Ovary (tissue), 9 donors: ENCODE results near the gene TFF3. TPM values are rescaled to one million over a fixed set of nuclear protein-coding genes. Genes with fewer than 3 reads are reported as not detected.

ENCODE experiments used
- DNase-seq, 5 donors: peaks; one replicate each; pipeline ENCODE4 v3.0.0-alpha.2; 2019 to 2020
- H3K27ac ChIP-seq, 2 donors: fragments of 200-600 bp; one replicate each; pipeline versions ENCODE4 v1.5.1 to v1.8.0; 2019 to 2022
- H3K27me3 ChIP-seq: fragments of 200-600 bp; one replicate; pipeline ENCODE4 v1.8.0; 2022
- H3K36me3 ChIP-seq: fragments of 200-600 bp; sonication (generic); one replicate; pipeline ENCODE4 v1.5.1; 2019
- H3K4me1 ChIP-seq: one replicate; pipeline ENCODE4 v1.8.1; 2013; ENCODE audit warnings: mild to moderate bottlenecking, moderate library complexity; ENCODE audit not compliant: insufficient read depth
- H3K4me3 ChIP-seq: fragments of 200-600 bp; sonication (generic); one replicate; pipeline ENCODE4 v1.5.1; 2017
- H3K9me3 ChIP-seq, 2 donors: fragments of 200-600 bp in 1 of 2; sonication (generic) in 1 of 2; one replicate each; pipeline versions ENCODE4 v1.5.1 to v1.8.1; 2013 to 2019; ENCODE audit warnings: mild to moderate bottlenecking in 1 of 2, moderate library complexity in 1 of 2
- CTCF ChIP-seq, 3 donors: fragments of 450-650 bp in 2 of 3; fragments of 200-600 bp in 1 of 3; IDR thresholded peaks; one replicate each; pipeline versions ENCODE4 v1.5.1 to v1.8.0; 2016 to 2022; ENCODE audit warnings: antibody characterized with exemption in 3 of 3, mild to moderate bottlenecking in 1 of 3
- EP300 ChIP-seq: sonication (generic); formaldehyde crosslinking; IDR thresholded peaks from one replicate; pipeline ENCODE4 v1.6.1; 2017; ENCODE audit warnings: antibody characterized with exemption
- POLR2A ChIP-seq: fragments of 450-650 bp; IDR thresholded peaks from one replicate; pipeline ENCODE4 v1.6.1; 2017; ENCODE audit warnings: antibody characterized with exemption, mild to moderate bottlenecking, moderate library complexity
- WGBS, 3 donors: extraction: QIAGEN DNeasy Blood & Tissue Kit in 1 of 3; methylation state at CpG; one replicate each; pipeline versions ENCODE4 v1.1.5 to v1.1.7; 2013 to 2017; 5-methylcytosine and 5-hydroxymethylcytosine counted together
- intact Hi-C, 4 donors: fragments of 100-400 bp; cut with DNase I; formaldehyde crosslinking; loops; one replicate each; pipeline versions ENCODE4 v1.11.0 to v1.15.1; 2022 to 2023
- polyA plus RNA-seq, 2 donors: library from polyadenylated mRNA; stranded (reverse); fragments of 200-250 nt in 1 of 2; fragments of 350-450 nt in 1 of 2; fragmentation: Illumina TruSeq in 1 of 2; extraction: RNeasy Lipid Tissue Mini Kit (QIAGEN cat#74804) in 1 of 2; gene quantifications; one replicate each; pipeline ENCODE4 v1.2.3, GENCODE V29; 2013 to 2014
- total RNA-seq, 7 donors: library from RNA; depleted of rRNA in 2 of 7; stranded (reverse); fragments of >200 nt in 2 of 7; fragmentation: NEBNext Ultra II Directional in 3 of 7; extraction: Animal tissue kit (Norgen Biotek cat#: 25700) in 3 of 7; gene quantifications; one replicate each; pipeline versions ENCODE4 v1.1.0 to v1.2.4, GENCODE V29; 2016 to 2023
- donor health status: DM: no; HTN: no; CAD: no; lungs with moderate emphysema.
- donor health status: DM: no; HTN: no; CAD: no.
- donor health status: Bipolar disorder and iron deficiency.
- donor health status: DM: yes; HTN: yes; CAD: no.
- donor health status: DM: no; HTN: no; CAD: no.
- donor health status: DM: yes; HTN: yes; CAD: no.

Gene TFF3
- total and polyA plus RNA-seq, 9 donors: 1.3 to 131 (median 11.0) TPM; not detected in 1

GRCh38 chr21:42337276-42337675 lies 22.1 kb upstream of the TFF3 start:
- 86 to 89% (median 87%) methylated on average over 4 of the region's 4 CpGs for WGBS, 3 donors
- DNase-seq: no peak
- H3K4me1 ChIP-seq: no peaks in the 10 kb centered on the region
- H3K4me3 ChIP-seq: no peak overlapping the region
- no peaks in the 10 kb centered on the region for H3K36me3 ChIP-seq
- intact Hi-C loops: no loop called here
- H3K27me3 ChIP-seq: no peaks in the 10 kb centered on the region
- TF ChIP-seq CTCF (IDR thresholded peaks at IDR 0.05) (no peak), POLR2A (no peak), EP300 (no peak)
- no peak overlapping the region for H3K27ac ChIP-seq
- no peaks in the 10 kb centered on the region for H3K9me3 ChIP-seq

GRCh38 chr21:42336054-42336453 lies 20.8 kb upstream of the TFF3 start:
- WGBS, 3 donors: 5 to 8% (median 8%) methylated on average over 10 of the region's 10 CpGs
- Histone ChIP-seq H3K4me3 (no peak overlapping the region), H3K4me1 (no peaks in the 10 kb centered on the region), H3K36me3 (no peaks in the 10 kb centered on the region), H3K27me3 (no peaks in the 10 kb centered on the region), H3K27ac (no peak overlapping the region), H3K9me3 (no peaks in the 10 kb centered on the region)
- intact Hi-C loops: no loop called here
- TF ChIP-seq POLR2A (no peak), EP300 (no peak), CTCF (IDR thresholded peaks at IDR 0.05) (no peak)
- DNase-seq: no peak

- Histone ChIP-seq H3K27me3 (no peaks in the 10 kb centered on the region), H3K4me3 (no peak overlapping the region), H3K27ac (no peak overlapping the region), H3K4me1 (no peaks in the 10 kb centered on the region), H3K36me3 (no peaks in the 10 kb centered on the region), H3K9me3 (peaks cover 0 to 5% of the 10 kb centered on the region in 2 donors)
- TF ChIP-seq EP300 (no peak), CTCF (IDR thresholded peaks at IDR 0.05) (no peak), POLR2A (no peak)
- no peak for DNase-seq
- intact Hi-C loops: no loop called here
- WGBS, 3 donors: 48 to 73% (median 68%) methylated on average over 5 of the region's 5 CpGs
Measured at GRCh38 chr21:42332557-42333317, 17.5 kb upstream of the TFF3 start.

- TF ChIP-seq POLR2A (no peak), CTCF (IDR thresholded peaks at IDR 0.05) (no peak), EP300 (no peak)
- peaks cover 0 to 5% of the 10 kb centered on the region in 2 donors for H3K9me3 ChIP-seq
- intact Hi-C loops: no loop called here
- no peaks in the 10 kb centered on the region for H3K36me3 ChIP-seq
- H3K4me1 ChIP-seq: no peaks in the 10 kb centered on the region
- no peaks in the 10 kb centered on the region for H3K27me3 ChIP-seq
- no peak overlapping the region for H3K27ac ChIP-seq
- H3K4me3 ChIP-seq: no peak overlapping the region
- DNase-seq: no peak
Measured at GRCh38 chr21:42331660-42332059, 16.5 kb upstream of the TFF3 start.
